ENCODE measurements around the gene HS3ST6.

Gene HS3ST6

GRCh38 chr16:1861730-1862129 lies 56.5 kb downstream of the HS3ST6 start:
- FAIRE-seq = no peak
- no peak for DNase-seq (ENCODE audit: insufficient read length)
- TF ChIP-seq POLR2A (IDR thresholded peaks at IDR 0.05; ENCODE audit: low read depth, low read length) = no peak
- no peak for TF ChIP-seq TAF1 (IDR thresholded peaks at IDR 0.05; ENCODE audit: borderline replicate concordance, low read depth, low read length)
- no peak for TF ChIP-seq POLR2AphosphoS5 (IDR thresholded peaks at IDR 0.05; ENCODE audit: low read depth, low read length)

Data from GM12892 (cell line).